HG03469 (cell line): ENCODE data around the gene MSX2.

Experiments
- ATAC-seq: cut with Tn5 transposase; IDR thresholded peaks from one replicate; pipeline ENCODE4 v1.9.1; 2021; ENCODE audit warnings: mild to moderate bottlenecking, moderate library complexity, moderate number of reproducible peaks; ENCODE audit not compliant: unreplicated experiment

MSX2 gene

GRCh38 chr5:174724484-174725260 is at the start of gene MSX2:
Gene MSX2, plus strand, starts transcription at chr5:174724582. Its CDS starts 78 bp downstream, at chr5:174724660.
- no peak for ATAC-seq

- no peak for ATAC-seq
These were observed 49.3 kb upstream of the MSX2 start for GRCh38 chr5:174675110-174675509.

- no peak for ATAC-seq
These were observed 48.5 kb upstream of the MSX2 start for GRCh38 chr5:174675916-174676315.

- no peak for ATAC-seq
These were observed 46.3 kb upstream of the MSX2 start for GRCh38 chr5:174678107-174678506.

- no peak for ATAC-seq
These were observed 43.3 kb upstream of the MSX2 start for GRCh38 chr5:174680901-174681565.

GRCh38 chr5:174687503-174687902 is 36.9 kb upstream of the MSX2 start:
- ATAC-seq: no peak

GRCh38 chr5:174688441-174689354 is 35.7 kb upstream of the MSX2 start:
- ATAC-seq: no peak

- ATAC-seq: no peak
These were observed 34.1 kb upstream of the MSX2 start for GRCh38 chr5:174690271-174690670.

- no peak for ATAC-seq
These were observed 32.0 kb upstream of the MSX2 start for GRCh38 chr5:174692381-174692780.

GRCh38 chr5:174692982-174693422 is 31.4 kb upstream of the MSX2 start:
- ATAC-seq: no peak

- no peak for ATAC-seq
These were observed 30.5 kb upstream of the MSX2 start for GRCh38 chr5:174693697-174694385.

GRCh38 chr5:174694611-174695010 is 29.8 kb upstream of the MSX2 start:
- no peak for ATAC-seq

GRCh38 chr5:174698156-174698555 is 26.2 kb upstream of the MSX2 start:
- ATAC-seq: no peak

GRCh38 chr5:174699131-174699530 is 25.3 kb upstream of the MSX2 start:
- ATAC-seq: no peak

GRCh38 chr5:174706997-174707572 is 17.3 kb upstream of the MSX2 start:
- no peak for ATAC-seq

GRCh38 chr5:174707671-174708070 is 16.7 kb upstream of the MSX2 start:
- no peak for ATAC-seq

- ATAC-seq: no peak
These were observed 15.7 kb upstream of the MSX2 start for GRCh38 chr5:174708476-174709207.

- ATAC-seq: no peak
These were observed 9.6 kb upstream of the MSX2 start for GRCh38 chr5:174714751-174715150.

- no peak for ATAC-seq
These were observed 8.6 kb upstream of the MSX2 start for GRCh38 chr5:174715804-174716203.
